ENCODE measurements around the gene HERPUD1. TPM values are rescaled to one million over a fixed set of nuclear protein-coding genes. Genes with fewer than 3 reads are reported as not detected.
A peak's percentile ranks its signal among the peaks of the same experiment; 100 is the strongest.

The HERPUD1 gene
- total RNA-seq, 1 experiment from 2014 or later: 28.9 TPM

DNA sequence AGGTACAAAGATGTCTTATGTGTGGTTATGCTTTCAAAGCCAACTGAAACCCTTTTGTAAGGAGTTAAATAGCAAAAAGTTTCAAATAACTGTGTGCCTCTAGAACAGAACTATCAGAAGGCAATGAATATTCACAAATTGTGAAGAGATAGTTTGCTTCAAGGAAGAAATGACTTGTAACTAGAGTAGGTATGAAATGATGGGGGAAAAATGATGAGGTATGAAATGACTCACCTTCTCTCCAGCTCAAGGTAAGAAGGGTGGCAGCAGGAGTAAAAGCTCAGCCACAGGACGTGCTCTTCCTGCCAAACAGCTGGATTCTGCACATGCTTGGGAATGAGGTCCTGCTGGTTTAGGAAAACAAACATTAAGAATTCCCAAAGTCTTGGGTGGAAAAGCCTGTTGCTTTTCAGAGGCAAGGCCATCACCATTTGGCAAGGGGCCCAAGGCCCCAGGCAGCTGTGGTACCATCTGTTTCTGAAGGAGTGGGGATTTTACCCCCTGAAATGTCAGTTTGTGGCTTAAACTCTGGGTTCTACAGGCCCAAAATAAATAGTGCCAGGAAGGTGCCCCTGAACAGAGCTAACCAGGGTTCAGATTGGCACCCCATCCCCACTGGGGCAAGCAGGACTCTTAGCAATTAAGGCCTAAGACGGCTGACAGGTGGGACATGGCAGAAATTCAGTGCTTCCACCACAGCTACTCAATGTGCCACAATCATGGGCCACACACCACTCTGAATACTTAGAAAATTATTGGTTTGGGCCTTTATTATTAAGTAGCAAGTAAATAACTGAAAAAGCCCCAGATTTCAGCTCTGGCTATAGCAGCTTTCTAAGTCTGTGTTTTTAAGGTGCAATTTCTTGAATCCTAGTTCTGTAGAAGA lies 13.3 kb downstream of the HERPUD1 start:
- H3K79me1 ChIP-seq (ENCODE audit: insufficient read depth, low read depth, low read length, poor library complexity, severe bottlenecking): no peaks in the 10 kb centered on the region
- no peak overlapping the region for H2BK12ac ChIP-seq (ENCODE audit: insufficient read length, low read depth, low read length)
- no peaks in the 10 kb centered on the region; the same call in 1 of the 2 replicates for H3K4me1 ChIP-seq (ENCODE audit: insufficient read depth, low read length)
- Mint-ChIP-seq H3K4me1 (peaks cover 5 to 8% of the 10 kb centered on the region in 2 experiments), H3K4me3 (no peak overlapping the region), H3K27ac (peak overlapping the region in 2 of 3 experiments; percentile 3 to 47; a peak in 2 of 7 replicates), H3K36me3 (ENCODE audit: insufficient read depth in 1 of 3, low read depth in 3 of 3) (peaks cover 15 to 47% (median 29%) of the 10 kb centered on the region in 3 experiments), H3K9me3 (no peaks in the 10 kb centered on the region), H3K27me3 (ENCODE audit: low read depth) (no peaks in the 10 kb centered on the region)
- no peak overlapping the region for H2BK120ac ChIP-seq (ENCODE audit: low read depth, low read length, poor library complexity, severe bottlenecking)
- H3T11ph ChIP-seq (ENCODE audit: low read length): no peak overlapping the region
- no peaks in the 10 kb centered on the region for H4K20me1 ChIP-seq (ENCODE audit: control insufficient read depth, insufficient read depth, insufficient read length)
- H3K14ac ChIP-seq (ENCODE audit: insufficient read depth, low read length): no peak overlapping the region
- H4K8ac ChIP-seq (replicated peaks; ENCODE audit: insufficient read length, low read depth, low read length): no peak overlapping the region
- no peak overlapping the region for H2BK5ac ChIP-seq (ENCODE audit: insufficient read length, low read length)
- H2AFZ ChIP-seq (ENCODE audit: low read length): no peak overlapping the region
- H4K5ac ChIP-seq (ENCODE audit: insufficient read length, low read depth, low read length): no peak overlapping the region
- no peak overlapping the region for H4K91ac ChIP-seq (ENCODE audit: insufficient read length, low read depth, low read length)
- H3K4ac ChIP-seq (ENCODE audit: low read depth, low read length): no peak overlapping the region
- WGBS (ENCODE audit: extremely low coverage, insufficient read length, low lambda C conversion rate): no CpG with 5 or more reads among the region's 2 CpGs
- TF ChIP-seq, protein P1, sequence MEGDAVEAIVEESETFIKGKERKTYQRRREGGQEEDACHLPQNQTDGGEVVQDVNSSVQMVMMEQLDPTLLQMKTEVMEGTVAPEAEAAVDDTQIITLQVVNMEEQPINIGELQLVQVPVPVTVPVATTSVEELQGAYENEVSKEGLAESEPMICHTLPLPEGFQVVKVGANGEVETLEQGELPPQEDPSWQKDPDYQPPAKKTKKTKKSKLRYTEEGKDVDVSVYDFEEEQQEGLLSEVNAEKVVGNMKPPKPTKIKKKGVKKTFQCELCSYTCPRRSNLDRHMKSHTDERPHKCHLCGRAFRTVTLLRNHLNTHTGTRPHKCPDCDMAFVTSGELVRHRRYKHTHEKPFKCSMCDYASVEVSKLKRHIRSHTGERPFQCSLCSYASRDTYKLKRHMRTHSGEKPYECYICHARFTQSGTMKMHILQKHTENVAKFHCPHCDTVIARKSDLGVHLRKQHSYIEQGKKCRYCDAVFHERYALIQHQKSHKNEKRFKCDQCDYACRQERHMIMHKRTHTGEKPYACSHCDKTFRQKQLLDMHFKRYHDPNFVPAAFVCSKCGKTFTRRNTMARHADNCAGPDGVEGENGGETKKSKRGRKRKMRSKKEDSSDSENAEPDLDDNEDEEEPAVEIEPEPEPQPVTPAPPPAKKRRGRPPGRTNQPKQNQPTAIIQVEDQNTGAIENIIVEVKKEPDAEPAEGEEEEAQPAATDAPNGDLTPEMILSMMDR (conservative IDR thresholded peaks at IDR 0.05): no peak
- H2AK5ac ChIP-seq (ENCODE audit: insufficient read length, low read length): no peak overlapping the region
- H3K4me2 ChIP-seq (ENCODE audit: insufficient read depth, insufficient read length, low read length): no peak overlapping the region
- no peak overlapping the region for H2BK15ac ChIP-seq (ENCODE audit: low read depth, low read length)
- no peaks in the 10 kb centered on the region for H3K79me2 ChIP-seq (ENCODE audit: insufficient read depth, low read length)
- no peak overlapping the region for H3K18ac ChIP-seq (ENCODE audit: insufficient read length, low read depth, low read length)
- H2BK20ac ChIP-seq (ENCODE audit: low read depth, low read length, poor library complexity, severe bottlenecking): no peak overlapping the region
- no peaks in the 10 kb centered on the region for H3K27me3 ChIP-seq (ENCODE audit: insufficient read depth, low read length)
- DNase-seq: no peak
- H3K27ac ChIP-seq (ENCODE audit: insufficient read length, low read depth, low read length): no peak overlapping the region
- H3K56ac ChIP-seq (ENCODE audit: insufficient read length, low read depth, low read length): no peak overlapping the region
- H3K9me3 ChIP-seq (ENCODE audit: control insufficient read depth, low read depth, low read length): no peaks in the 10 kb centered on the region
- H3K23ac ChIP-seq (ENCODE audit: insufficient read length, low read depth, low read length): no peak overlapping the region
- no peak overlapping the region for H3K9ac ChIP-seq (ENCODE audit: extremely low read depth, insufficient read length, low read length)
- H3K23me2 ChIP-seq (ENCODE audit: insufficient read length, low read depth, low read length, poor library complexity, severe bottlenecking): no peaks in the 10 kb centered on the region

Measured in H9 (cell line).